IPS-18a (cell line): Measurements from ENCODE around the gene FBXO15.

Experiments
- H3K27ac ChIP-seq: one replicate; pipeline ENCODE4 v1.5.1; 2013; ENCODE audit warnings: low read length
- H3K27me3 ChIP-seq: one replicate; pipeline ENCODE4 v1.6.1; 2013; ENCODE audit warnings: mild to moderate bottlenecking, low read length; ENCODE audit not compliant: control insufficient read depth, insufficient read depth
- H3K36me3 ChIP-seq: one replicate; pipeline ENCODE4 v1.6.1; 2013; ENCODE audit warnings: low read depth, low read length; ENCODE audit not compliant: control insufficient read depth
- H3K4me1 ChIP-seq: one replicate; pipeline ENCODE4 v1.6.1; 2013; ENCODE audit warnings: low read depth, low read length; ENCODE audit not compliant: control insufficient read depth
- H3K4me3 ChIP-seq: one replicate; pipeline ENCODE4 v1.5.1; 2013; ENCODE audit warnings: low read length
- H3K9ac ChIP-seq: one replicate; pipeline ENCODE4 v1.6.1; 2013; ENCODE audit warnings: mild to moderate bottlenecking, low read length, moderate library complexity
- H3K9me3 ChIP-seq: one replicate; pipeline ENCODE4 v1.6.1; 2013; ENCODE audit warnings: low read depth, low read length; ENCODE audit not compliant: control insufficient read depth

FBXO15 gene

DNA sequence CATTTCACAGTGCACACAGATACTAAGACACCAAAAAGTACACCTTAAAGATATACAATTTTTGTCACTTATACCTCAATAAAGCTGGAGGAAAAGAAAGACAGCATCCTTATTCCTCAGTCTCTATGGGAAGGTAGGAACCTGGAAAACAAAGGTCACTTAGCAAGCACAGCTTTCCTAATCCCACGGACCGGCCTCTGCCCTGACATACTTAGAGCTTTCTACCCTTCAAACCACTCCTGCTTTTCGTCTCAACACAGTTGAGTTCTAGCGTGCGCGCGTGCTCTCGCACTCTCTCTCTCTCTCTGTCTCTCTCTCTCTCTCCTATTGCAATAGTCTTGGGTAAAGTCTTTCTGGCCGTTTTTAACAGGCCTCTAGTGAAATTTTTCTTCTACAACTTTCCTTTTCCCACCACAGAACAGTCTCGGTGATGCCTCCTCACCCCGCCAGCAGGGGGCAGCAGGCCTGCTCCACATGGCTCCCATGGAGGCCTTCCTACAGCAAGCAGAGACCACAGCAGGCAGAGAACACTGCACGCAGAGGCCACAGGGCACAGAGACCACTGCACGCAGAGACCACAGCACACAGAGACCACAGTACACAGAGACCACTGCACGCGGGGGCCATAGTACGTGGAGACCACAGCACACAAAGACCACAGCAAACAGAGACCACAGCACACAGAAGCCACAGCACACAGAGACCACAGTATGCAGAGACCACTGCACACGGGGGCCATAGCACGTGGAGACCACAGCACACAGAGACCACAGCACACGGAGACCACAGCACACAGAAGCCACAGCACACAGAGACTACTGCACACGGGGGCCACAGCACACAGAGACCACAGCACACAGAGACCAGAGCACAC is 106.9 kb downstream of the FBXO15 start:
- H3K27me3 ChIP-seq = no peaks in the 10 kb centered on the region
- H3K9ac ChIP-seq = no peak overlapping the region
- no peak overlapping the region for H3K4me3 ChIP-seq
- H3K9me3 ChIP-seq = no peaks in the 10 kb centered on the region
- H3K27ac ChIP-seq = no peak overlapping the region
- peaks cover 12% of the 10 kb centered on the region for H3K4me1 ChIP-seq
- no peaks in the 10 kb centered on the region for H3K36me3 ChIP-seq

DNA sequence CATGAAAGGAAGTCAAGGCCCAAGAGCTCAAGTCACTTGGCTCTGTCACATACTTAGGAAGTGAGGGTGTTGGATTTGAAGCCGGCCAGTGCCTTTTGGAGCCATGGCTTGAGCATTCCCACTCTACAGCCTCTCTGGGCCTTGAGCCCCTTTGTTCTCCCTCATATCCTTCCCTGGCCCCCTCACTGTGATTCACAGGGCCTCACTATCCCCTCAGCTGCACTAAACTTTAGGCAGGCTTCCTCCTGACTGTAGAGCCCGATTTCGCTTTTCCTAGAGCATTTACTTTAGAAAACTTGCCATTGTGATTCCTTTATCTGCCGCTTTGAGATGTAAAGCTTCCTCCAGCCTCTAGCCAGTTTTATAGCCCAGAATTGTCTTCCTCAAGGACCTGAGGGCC is 107.6 kb downstream of the FBXO15 start:
- no peak overlapping the region for H3K9ac ChIP-seq
- H3K9me3 ChIP-seq = no peaks in the 10 kb centered on the region
- no peak overlapping the region for H3K27ac ChIP-seq
- no peaks in the 10 kb centered on the region for H3K36me3 ChIP-seq
- H3K4me1 ChIP-seq = peaks cover 12% of the 10 kb centered on the region
- H3K4me3 ChIP-seq = no peak overlapping the region
- H3K27me3 ChIP-seq = no peaks in the 10 kb centered on the region

DNA sequence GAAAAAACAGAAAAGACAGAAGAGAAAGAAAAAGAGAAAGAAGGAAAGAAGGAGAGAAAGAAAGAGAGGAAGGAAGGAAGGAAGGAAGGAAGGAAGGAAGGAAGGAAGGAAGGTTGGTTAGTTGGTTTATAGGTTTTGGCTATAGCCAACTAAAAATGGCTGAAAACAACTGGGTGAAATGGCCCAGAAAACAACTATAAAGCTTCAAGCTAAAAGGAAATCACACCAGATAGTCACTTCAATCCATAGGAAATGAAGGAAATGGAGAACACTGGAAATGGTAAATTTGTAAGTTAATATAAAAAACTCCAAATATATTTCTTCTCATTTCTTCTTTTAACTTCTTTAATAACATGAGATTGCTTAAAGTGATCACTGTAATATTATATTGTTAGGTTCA is 118.5 kb downstream of the FBXO15 start:
- Histone ChIP-seq H3K4me3 (no peak overlapping the region), H3K27ac (no peak overlapping the region), H3K4me1 (no peaks in the 10 kb centered on the region)

More for the DNA sequence above, 118.5 kb downstream of the FBXO15 start:
- Histone ChIP-seq H3K36me3 (no peaks in the 10 kb centered on the region), H3K27me3 (no peaks in the 10 kb centered on the region), H3K9ac (no peak overlapping the region), H3K9me3 (no peaks in the 10 kb centered on the region)
